Femur (tissue), 1 donor: Measurements from ENCODE around the gene PLA2G2F.

Experiments used
- DNase-seq: peaks from one replicate; pipeline ENCODE4 v3.0.0-alpha.2; 2017

The PLA2G2F gene

DNA sequence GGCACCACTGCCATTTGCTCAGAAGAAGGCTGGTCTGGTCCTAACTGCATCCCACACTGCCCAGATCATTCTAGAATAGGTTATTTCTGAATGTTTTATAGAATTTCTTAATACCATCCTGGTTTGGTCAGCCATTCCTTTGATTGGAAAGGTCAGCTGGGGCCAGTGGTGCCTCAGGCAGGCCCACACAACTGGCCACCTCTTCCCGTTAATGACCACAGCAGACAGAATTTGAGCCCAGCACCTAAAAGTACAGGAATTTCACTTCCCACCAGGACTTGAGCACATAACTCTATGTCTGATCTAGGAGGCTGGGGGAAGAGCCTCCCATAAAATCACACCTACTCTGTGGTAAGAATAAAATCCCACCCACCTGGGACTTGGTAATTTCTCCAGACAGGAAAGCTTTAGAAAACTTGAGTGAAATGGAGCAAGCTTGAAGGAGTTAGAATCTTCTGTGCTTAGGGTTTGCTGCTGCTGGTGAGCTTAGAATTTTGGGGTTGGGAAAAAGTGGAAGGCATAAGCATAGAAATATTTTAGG lies 53.8 kb downstream of the PLA2G2F start:
- no peak for DNase-seq

DNA sequence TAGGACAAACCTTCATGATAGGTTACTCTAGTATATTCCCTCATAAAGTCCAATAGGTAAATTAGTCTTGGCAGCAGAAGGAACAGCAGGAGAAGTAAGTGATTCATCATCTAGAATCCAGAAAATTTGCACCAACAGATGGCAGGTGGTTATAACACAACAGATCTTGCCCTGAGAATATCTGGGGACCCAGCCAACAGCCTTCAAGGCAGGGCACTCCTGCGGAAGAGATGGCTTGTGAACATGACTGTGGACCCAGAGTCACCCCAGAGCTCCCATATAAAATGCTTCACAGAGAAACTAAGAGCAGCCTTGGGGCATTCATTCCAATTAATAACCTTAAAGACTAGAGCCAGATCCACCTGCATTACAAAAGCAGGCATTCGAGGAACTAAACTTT lies 55.1 kb downstream of the PLA2G2F start:
- no peak for DNase-seq

GRCh38 chr1:20194757-20195461 lies 55.8 kb downstream of the PLA2G2F start:
- peak; percentile 49 for DNase-seq

- DNase-seq = no peak
Measured at GRCh38 chr1:20195462-20195780, 56.3 kb downstream of the PLA2G2F start.

DNA sequence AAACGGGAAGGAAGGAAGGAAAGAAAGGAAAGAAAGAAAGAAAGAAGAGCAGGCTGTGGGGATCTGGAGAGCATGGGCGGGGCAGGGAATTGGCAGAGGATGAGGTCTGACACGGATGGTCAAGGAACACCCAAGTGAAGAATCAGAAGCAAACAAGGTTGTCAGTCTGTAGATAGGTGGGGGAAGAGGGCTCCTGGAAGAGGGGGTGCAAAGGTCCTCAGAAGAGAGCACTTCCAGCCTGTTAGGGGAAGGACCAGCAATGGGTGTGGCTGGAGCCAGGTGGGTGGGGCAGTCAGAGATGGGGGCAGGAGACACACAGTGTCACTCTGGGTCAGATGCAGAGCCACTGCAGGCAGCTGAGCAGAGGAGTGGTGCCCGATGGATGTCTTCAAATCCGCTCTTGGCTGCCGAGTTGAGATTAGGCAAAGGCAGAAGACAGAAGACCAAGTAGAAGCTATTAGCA lies 58.2 kb downstream of the PLA2G2F start:
- no peak for DNase-seq

- DNase-seq = no peak
Measured at GRCh38 chr1:20198296-20198695, 59.2 kb downstream of the PLA2G2F start.

DNA sequence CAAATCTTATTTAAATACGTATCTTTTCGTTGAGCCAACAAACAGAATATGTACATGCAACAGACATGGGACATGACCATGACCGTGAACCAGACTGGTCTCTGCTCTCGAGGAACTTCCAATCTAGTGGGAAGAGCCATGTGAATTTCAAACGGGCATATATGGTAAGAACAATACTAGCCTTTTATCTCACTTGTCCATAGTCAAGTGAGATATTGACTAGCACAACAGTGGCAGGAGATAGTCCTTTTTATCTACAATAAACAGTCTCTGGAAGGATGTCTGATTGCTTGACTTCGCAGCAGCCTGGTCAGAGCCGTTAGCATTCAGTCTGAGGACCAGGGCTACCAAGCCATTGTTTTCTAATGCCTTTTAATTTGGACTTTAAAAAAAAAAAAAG lies 59.8 kb downstream of the PLA2G2F start:
- DNase-seq = no peak

DNA sequence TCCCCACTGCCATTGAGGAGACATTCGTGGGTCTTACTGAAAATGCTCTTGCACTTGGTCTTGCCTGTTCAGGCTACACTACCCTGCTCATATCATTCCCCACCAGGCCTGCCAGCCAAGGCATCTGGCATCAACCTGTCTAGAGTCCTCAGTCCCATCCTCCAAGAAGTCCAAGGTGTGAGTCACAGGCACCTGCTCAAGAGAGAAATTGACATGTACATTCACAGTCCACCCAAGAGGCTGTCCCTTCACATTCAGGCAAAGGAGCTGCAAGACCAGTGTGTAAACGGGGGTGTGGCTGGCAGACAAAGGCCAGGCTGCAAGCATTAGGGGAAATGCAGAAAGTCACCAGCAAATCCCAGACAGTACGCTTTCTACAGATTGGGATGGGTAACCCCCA lies 60.3 kb downstream of the PLA2G2F start:
- DNase-seq = no peak

DNA sequence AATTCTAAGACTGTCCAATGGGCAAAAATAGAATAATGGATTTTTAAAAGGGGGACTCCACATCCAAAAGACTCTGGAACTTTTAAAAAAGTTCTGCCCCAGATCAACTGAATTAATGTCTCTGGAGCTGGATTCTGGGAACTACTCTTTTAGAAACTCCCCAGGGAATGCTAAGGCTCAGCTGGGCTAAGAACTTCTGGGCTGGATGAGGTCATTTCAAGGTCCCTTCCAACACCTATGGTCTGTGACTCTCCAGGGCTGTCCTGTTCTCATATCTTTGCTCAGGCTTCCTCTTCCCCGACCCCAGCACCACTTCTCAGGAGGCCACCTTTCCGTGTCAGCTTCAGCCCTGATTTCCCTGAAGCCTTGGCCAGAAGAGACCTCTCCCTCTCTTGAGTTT lies 60.7 kb downstream of the PLA2G2F start:
- DNase-seq = no peak
